ENCODE results near the gene RHCE.
"Not testable (repeated sequence)": the region's sequence is repeated elsewhere in the genome, so short reads cannot be mapped to it uniquely, and the experiment has no call there.

The RHCE gene

DNA sequence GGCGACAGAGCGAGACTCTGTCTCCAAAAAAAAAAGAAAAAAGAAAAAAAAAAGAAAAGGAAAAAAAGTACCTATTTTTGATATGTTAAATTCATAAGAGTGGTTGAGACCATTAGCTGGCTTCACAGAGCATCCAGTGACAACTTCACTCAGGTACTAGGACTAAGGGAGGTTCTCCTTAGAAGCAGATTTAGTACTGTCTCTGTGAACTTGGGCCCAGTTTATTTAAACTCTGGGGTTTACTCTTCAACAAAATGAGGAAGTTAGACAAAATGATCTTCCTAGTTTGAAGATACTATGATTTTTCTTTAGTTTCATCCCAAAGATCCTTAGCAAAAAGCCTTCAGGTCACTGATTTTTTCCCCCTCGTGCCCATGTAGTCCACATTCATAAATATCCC is 31.3 kb upstream of the RHCE start:
- TF ChIP-seq EZH2 (optimal IDR thresholded peaks at IDR 0.05; ENCODE audit: low read depth, low read length), result no peak
- Histone ChIP-seq H3K4me3 (ENCODE audit: low read length) (no peak overlapping the region), H3K4me1 (ENCODE audit: low read length) (no peaks in the 10 kb centered on the region), H3K36me3 (replicated peaks; ENCODE audit: insufficient read depth, low read length) (no peaks in the 10 kb centered on the region; the same call in 1 of the 2 replicates), H3K27me3 (replicated peaks; ENCODE audit: insufficient read depth, low read length) (no peaks in the 10 kb centered on the region), H2AFZ (ENCODE audit: low read length) (no peak overlapping the region), H3F3A (ENCODE audit: insufficient read depth, low read length) (no peaks in the 10 kb centered on the region), H3K4me2 (ENCODE audit: low read depth, low read length) (no peak overlapping the region), H4K20me1 (ENCODE audit: insufficient read depth, low read length) (no peaks in the 10 kb centered on the region), H3K9me3 (replicated peaks; ENCODE audit: insufficient read depth, low read length) (no peaks in the 10 kb centered on the region), H3K9me2 (replicated peaks; ENCODE audit: insufficient read depth, low read length) (no peaks in the 10 kb centered on the region), H3K9ac (ENCODE audit: low read length) (no peak overlapping the region), H3K27ac (ENCODE audit: low read length) (no peak overlapping the region), H3K79me2 (ENCODE audit: low read length) (no peaks in the 10 kb centered on the region)
- no peak for DNase-seq

DNA sequence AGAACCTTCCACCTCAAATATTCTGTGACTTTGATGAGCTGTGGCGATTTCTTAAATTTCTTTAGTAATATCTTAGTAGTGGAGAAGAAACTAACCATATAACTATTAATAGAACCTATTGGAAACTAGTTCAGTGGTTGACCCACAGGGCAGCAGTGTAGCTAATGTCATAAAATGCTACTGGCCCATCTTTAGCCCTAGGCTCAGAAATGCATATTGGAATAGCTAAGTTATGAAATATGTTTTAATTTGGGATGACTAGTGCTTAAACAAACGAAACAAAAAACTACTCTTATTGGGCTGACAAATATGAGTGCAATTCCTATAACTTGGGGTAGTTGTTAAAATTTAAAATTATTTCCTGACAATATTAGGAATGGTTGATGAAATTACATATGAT is 30.3 kb upstream of the RHCE start:
- no peaks in the 10 kb centered on the region for H3K9me3 ChIP-seq (replicated peaks; ENCODE audit: insufficient read depth, low read length)
- H3K79me2 ChIP-seq (ENCODE audit: low read length), result no peaks in the 10 kb centered on the region
- H2AFZ ChIP-seq (ENCODE audit: low read length), result no peak overlapping the region
- no peak overlapping the region for H3K9ac ChIP-seq (ENCODE audit: low read length)
- no peak overlapping the region for H3K4me2 ChIP-seq (ENCODE audit: low read depth, low read length)
- no peak overlapping the region for H3K27ac ChIP-seq (ENCODE audit: low read length)
- no peaks in the 10 kb centered on the region for H3K27me3 ChIP-seq (replicated peaks; ENCODE audit: insufficient read depth, low read length)
- DNase-seq, result no peak
- H4K20me1 ChIP-seq (ENCODE audit: insufficient read depth, low read length), result no peaks in the 10 kb centered on the region
- H3K4me1 ChIP-seq (ENCODE audit: low read length), result no peaks in the 10 kb centered on the region
- no peaks in the 10 kb centered on the region for H3F3A ChIP-seq (ENCODE audit: insufficient read depth, low read length)
- H3K9me2 ChIP-seq (replicated peaks; ENCODE audit: insufficient read depth, low read length), result no peaks in the 10 kb centered on the region
- H3K4me3 ChIP-seq (ENCODE audit: low read length), result no peak overlapping the region
- H3K36me3 ChIP-seq (replicated peaks; ENCODE audit: insufficient read depth, low read length), result no peaks in the 10 kb centered on the region; the same call in 1 of the 2 replicates
- TF ChIP-seq EZH2 (optimal IDR thresholded peaks at IDR 0.05; ENCODE audit: low read depth, low read length), result no peak
- TF ChIP-seq, protein P1, sequence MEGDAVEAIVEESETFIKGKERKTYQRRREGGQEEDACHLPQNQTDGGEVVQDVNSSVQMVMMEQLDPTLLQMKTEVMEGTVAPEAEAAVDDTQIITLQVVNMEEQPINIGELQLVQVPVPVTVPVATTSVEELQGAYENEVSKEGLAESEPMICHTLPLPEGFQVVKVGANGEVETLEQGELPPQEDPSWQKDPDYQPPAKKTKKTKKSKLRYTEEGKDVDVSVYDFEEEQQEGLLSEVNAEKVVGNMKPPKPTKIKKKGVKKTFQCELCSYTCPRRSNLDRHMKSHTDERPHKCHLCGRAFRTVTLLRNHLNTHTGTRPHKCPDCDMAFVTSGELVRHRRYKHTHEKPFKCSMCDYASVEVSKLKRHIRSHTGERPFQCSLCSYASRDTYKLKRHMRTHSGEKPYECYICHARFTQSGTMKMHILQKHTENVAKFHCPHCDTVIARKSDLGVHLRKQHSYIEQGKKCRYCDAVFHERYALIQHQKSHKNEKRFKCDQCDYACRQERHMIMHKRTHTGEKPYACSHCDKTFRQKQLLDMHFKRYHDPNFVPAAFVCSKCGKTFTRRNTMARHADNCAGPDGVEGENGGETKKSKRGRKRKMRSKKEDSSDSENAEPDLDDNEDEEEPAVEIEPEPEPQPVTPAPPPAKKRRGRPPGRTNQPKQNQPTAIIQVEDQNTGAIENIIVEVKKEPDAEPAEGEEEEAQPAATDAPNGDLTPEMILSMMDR (IDR thresholded peaks at IDR 0.05; ENCODE audit: low read length), result no peak
- no peak for TF ChIP-seq EZH2phosphoT487 (IDR thresholded peaks at IDR 0.05; ENCODE audit: low read length)

DNA sequence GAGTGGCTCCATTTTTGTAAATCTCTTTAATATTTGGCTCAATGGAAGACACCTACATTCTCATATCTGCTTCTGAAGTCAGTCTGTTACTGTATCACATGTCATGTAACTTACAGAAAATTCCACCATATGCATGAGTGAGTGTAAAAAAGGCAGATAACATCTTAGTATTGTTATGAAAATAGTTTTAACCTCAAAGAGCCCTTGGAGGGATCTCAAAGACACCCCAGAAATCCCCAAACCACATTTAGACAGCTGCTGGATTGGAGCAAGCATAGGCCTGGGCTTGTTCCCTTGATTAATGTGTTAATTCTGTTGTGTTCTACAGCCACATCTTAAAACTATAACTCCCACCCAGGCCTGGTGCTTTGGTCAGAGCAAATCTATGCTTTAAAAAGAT is 26.9 kb upstream of the RHCE start:
- DNase-seq, result no peak
- TF ChIP-seq, protein P1 (IDR thresholded peaks at IDR 0.05; ENCODE audit: low read length), result no peak
- TF ChIP-seq EZH2phosphoT487 (IDR thresholded peaks at IDR 0.05; ENCODE audit: low read length) (no peak), EZH2 (optimal IDR thresholded peaks at IDR 0.05; ENCODE audit: low read depth, low read length) (no peak)
- Histone ChIP-seq H3K9ac (ENCODE audit: low read length) (no peak overlapping the region), H3K27me3 (replicated peaks; ENCODE audit: insufficient read depth, low read length) (no peaks in the 10 kb centered on the region), H3K9me3 (replicated peaks; ENCODE audit: insufficient read depth, low read length) (no peaks in the 10 kb centered on the region), H2AFZ (ENCODE audit: low read length) (no peak overlapping the region), H3K4me3 (ENCODE audit: low read length) (no peak overlapping the region), H4K20me1 (ENCODE audit: insufficient read depth, low read length) (no peaks in the 10 kb centered on the region), H3F3A (ENCODE audit: insufficient read depth, low read length) (no peaks in the 10 kb centered on the region), H3K4me1 (ENCODE audit: low read length) (no peaks in the 10 kb centered on the region), H3K9me2 (replicated peaks; ENCODE audit: insufficient read depth, low read length) (no peaks in the 10 kb centered on the region), H3K79me2 (ENCODE audit: low read length) (peaks cover 8% of the 10 kb centered on the region), H3K4me2 (ENCODE audit: low read depth, low read length) (no peak overlapping the region), H3K27ac (ENCODE audit: low read length) (no peak overlapping the region), H3K36me3 (replicated peaks; ENCODE audit: insufficient read depth, low read length) (no peaks in the 10 kb centered on the region; the same call in 1 of the 2 replicates)

DNA sequence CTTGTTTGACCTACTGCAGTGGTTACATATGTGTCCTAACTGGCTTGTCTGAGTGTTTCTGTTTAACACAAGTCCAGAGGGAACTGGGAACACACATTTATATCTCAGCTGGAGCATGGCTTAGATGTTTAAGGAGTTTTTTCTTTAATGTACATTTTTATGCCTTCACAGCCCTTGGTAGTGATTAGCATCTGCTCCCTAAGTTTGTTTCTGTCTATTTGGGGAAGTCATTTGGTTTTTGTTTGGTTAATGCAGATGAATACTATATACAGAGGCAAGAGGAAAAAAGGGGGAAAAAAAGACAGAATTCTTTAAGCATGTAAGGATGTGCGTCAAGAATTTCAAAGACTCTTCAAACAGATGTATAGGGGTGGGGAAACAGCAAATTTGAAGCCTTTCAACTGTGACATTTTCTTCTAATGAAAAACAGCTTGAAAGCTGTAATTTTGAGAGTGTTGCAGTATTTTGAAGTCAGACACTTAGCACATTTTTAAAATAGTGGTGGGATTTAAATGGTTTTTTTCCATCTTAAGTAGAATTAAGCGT is 25.4 kb upstream of the RHCE start:
- no peaks in the 10 kb centered on the region for H4K20me1 ChIP-seq (ENCODE audit: insufficient read depth, low read length)
- no peak overlapping the region for H3K27ac ChIP-seq (ENCODE audit: low read length)
- H3F3A ChIP-seq (ENCODE audit: insufficient read depth, low read length), result no peaks in the 10 kb centered on the region
- H3K4me2 ChIP-seq (ENCODE audit: low read depth, low read length), result no peak overlapping the region
- H3K9me3 ChIP-seq (replicated peaks; ENCODE audit: insufficient read depth, low read length), result no peaks in the 10 kb centered on the region
- no peak overlapping the region for H2AFZ ChIP-seq (ENCODE audit: low read length)
- TF ChIP-seq, protein P1 (IDR thresholded peaks at IDR 0.05; ENCODE audit: low read length), result no peak
- no peak for TF ChIP-seq EZH2 (optimal IDR thresholded peaks at IDR 0.05; ENCODE audit: low read depth, low read length)
- TF ChIP-seq EZH2phosphoT487 (IDR thresholded peaks at IDR 0.05; ENCODE audit: low read length), result no peak
- no peaks in the 10 kb centered on the region for H3K4me1 ChIP-seq (ENCODE audit: low read length)
- no peaks in the 10 kb centered on the region for H3K27me3 ChIP-seq (replicated peaks; ENCODE audit: insufficient read depth, low read length)
- peaks cover 17% of the 10 kb centered on the region for H3K79me2 ChIP-seq (ENCODE audit: low read length)
- no peaks in the 10 kb centered on the region; the same call in 1 of the 2 replicates for H3K36me3 ChIP-seq (replicated peaks; ENCODE audit: insufficient read depth, low read length)
- no peak for DNase-seq
- no peaks in the 10 kb centered on the region for H3K9me2 ChIP-seq (replicated peaks; ENCODE audit: insufficient read depth, low read length)
- H3K4me3 ChIP-seq (ENCODE audit: low read length), result no peak overlapping the region
- H3K9ac ChIP-seq (ENCODE audit: low read length), result no peak overlapping the region

DNA sequence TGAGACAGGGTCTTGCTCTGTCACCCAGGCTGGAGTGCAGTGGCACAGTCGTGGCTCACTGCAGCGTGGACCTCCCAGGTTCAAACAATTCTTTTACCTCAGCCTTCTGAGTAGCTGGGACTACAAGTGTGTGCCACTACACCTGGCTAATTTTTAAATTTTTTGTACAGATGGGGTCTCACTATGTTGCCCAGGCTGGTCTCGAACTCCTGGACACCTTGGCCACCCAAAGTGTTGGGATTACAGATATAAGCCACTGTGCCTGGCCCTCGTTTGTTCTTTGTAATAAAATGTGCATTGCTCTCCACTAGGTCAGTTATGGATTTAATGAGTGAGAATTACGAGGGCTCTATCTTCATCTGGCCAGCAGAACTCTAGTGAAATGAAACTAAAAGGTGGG is 24.0 kb upstream of the RHCE start:
- not testable (repeated sequence) for H3K4me1 ChIP-seq (ENCODE audit: low read length); H3K9me3 ChIP-seq (replicated peaks; ENCODE audit: insufficient read depth, low read length); H3K4me3 ChIP-seq (ENCODE audit: low read length); DNase-seq; H3K27me3 ChIP-seq (replicated peaks; ENCODE audit: insufficient read depth, low read length); H3K9ac ChIP-seq (ENCODE audit: low read length); H2AFZ ChIP-seq (ENCODE audit: low read length); H3K4me2 ChIP-seq (ENCODE audit: low read depth, low read length); H3K36me3 ChIP-seq (replicated peaks; ENCODE audit: insufficient read depth, low read length); H4K20me1 ChIP-seq (ENCODE audit: insufficient read depth, low read length); H3F3A ChIP-seq (ENCODE audit: insufficient read depth, low read length); H3K9me2 ChIP-seq (replicated peaks; ENCODE audit: insufficient read depth, low read length); H3K27ac ChIP-seq (ENCODE audit: low read length)
- peaks cover 22% of the 10 kb centered on the region for H3K79me2 ChIP-seq (ENCODE audit: low read length)
